GM19193 (cell line): ENCODE results near the gene MTHFD1L.

Experiments used
- POLR2A ChIP-seq: IDR thresholded peaks from 4 replicates; pipeline ENCODE4 v1.6.1; 2011; ENCODE audit not compliant: insufficient read depth, insufficient read length; ENCODE audit errors: extremely low read depth

MTHFD1L gene

GRCh38 chr6:151023342-151023741, 157.8 kb downstream of the MTHFD1L start:
- TF ChIP-seq POLR2A = no peak

- TF ChIP-seq POLR2A = no peak
Observed at GRCh38 chr6:151024597-151024996, 159.1 kb downstream of the MTHFD1L start.

GRCh38 chr6:151025076-151025475, 159.6 kb downstream of the MTHFD1L start:
- TF ChIP-seq POLR2A = no peak

- TF ChIP-seq POLR2A = no peak
Observed at GRCh38 chr6:151026041-151026663, 160.7 kb downstream of the MTHFD1L start.

- no peak for TF ChIP-seq POLR2A
Observed at GRCh38 chr6:151027295-151027747, 161.8 kb downstream of the MTHFD1L start.

GRCh38 chr6:151027936-151028838, 162.7 kb downstream of the MTHFD1L start:
- TF ChIP-seq POLR2A = no peak

GRCh38 chr6:151029970-151030369, 164.5 kb downstream of the MTHFD1L start:
- no peak for TF ChIP-seq POLR2A

- no peak for TF ChIP-seq POLR2A
Observed at GRCh38 chr6:151032034-151032433, 166.5 kb downstream of the MTHFD1L start.

GRCh38 chr6:151034825-151035781, 169.6 kb downstream of the MTHFD1L start:
- TF ChIP-seq POLR2A = no peak

- no peak for TF ChIP-seq POLR2A
Observed at GRCh38 chr6:151036869-151037680, 171.6 kb downstream of the MTHFD1L start.

GRCh38 chr6:151038616-151039015, 173.1 kb downstream of the MTHFD1L start:
- no peak for TF ChIP-seq POLR2A

- TF ChIP-seq POLR2A = no peak
Observed at GRCh38 chr6:151041686-151042085, 176.2 kb downstream of the MTHFD1L start.

- no peak for TF ChIP-seq POLR2A
Observed at GRCh38 chr6:151043944-151044343, 178.4 kb downstream of the MTHFD1L start.

GRCh38 chr6:151044465-151045441, 179.3 kb downstream of the MTHFD1L start:
- no peak for TF ChIP-seq POLR2A

GRCh38 chr6:151051164-151051563, 185.7 kb downstream of the MTHFD1L start:
- TF ChIP-seq POLR2A = no peak
